Glomerular visceral epithelial cell (primary cell): Measurements from ENCODE around the gene ATIC.

ENCODE experiments used
- DNase-seq: peaks from one replicate; pipeline ENCODE4 v3.0.0-alpha.2; 2016; ENCODE audit errors: extremely low spot score

The ATIC gene

DNA sequence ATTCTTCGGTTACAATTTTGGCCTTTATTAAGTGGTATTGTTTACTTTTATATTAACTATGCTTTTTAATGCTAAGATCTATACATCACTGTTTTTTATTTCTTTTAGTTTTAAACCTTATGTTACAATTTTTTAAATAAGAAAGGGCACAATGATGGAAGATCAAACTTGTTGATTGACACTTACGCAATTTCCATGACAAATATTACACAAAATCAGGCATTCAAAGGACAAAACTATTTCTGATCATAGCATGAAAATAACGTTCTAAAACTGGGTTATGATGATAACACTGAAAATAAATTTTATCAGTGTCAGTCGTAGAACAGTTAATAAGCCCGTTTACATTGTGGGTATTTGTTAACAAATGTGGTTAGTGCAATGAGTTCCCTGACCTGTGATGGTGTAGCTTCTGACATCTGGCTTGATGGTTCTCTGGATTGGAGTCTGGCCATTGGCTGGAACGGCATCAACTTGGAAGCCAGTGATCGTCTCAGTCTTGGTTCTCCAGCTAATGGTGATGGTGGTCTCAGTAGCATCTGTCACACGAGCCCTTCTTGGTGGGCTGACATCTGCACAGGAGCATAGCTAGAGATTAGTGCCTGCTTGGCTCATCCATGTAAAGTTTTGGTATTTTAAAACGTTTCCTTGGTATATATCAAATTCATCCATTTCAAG, 64.4 kb downstream of the ATIC start:
- DNase-seq, result no peak

- no peak for DNase-seq
Observed at GRCh38 chr2:215377283-215377682, 65.4 kb downstream of the ATIC start.

GRCh38 chr2:215378045-215378444, 66.2 kb downstream of the ATIC start:
- no peak for DNase-seq

DNA sequence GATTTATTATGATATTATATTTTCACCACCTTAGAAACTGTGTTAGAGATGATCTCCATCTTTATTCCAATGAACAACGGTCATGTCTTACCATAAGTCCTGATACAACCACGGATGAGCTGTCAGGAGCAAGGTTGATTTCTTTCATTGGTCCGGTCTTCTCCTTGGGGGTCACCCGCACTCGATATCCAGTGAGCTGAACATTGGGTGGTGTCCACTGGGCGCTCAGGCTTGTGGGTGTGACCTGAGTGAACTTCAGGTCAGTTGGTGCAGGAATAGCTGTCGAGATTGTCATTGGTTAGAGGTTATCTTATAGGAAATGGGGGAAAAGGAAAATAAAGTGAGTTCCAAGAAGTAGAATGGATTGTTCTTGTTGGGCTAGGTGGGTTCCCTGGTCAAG, 67.2 kb downstream of the ATIC start:
- no peak for DNase-seq

DNA sequence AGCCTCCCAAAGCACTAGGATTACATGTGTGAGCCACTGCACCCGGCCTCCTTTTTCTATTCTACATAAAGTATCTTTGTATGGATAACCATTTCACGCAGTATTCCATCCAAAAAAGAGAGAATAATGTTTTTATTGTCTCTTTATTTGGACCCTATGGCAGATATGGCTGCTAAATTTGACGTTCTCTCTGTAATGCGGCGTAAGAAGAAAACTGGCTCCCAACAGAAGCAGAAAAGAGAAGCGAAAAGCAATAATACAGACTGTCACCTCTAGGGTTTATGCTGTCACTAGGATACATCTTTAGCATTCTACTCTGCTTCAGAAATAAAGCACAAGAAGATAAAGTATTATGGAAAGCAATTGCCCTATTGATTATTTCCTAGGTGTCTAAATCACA, 68.1 kb downstream of the ATIC start:
- DNase-seq, result no peak

DNA sequence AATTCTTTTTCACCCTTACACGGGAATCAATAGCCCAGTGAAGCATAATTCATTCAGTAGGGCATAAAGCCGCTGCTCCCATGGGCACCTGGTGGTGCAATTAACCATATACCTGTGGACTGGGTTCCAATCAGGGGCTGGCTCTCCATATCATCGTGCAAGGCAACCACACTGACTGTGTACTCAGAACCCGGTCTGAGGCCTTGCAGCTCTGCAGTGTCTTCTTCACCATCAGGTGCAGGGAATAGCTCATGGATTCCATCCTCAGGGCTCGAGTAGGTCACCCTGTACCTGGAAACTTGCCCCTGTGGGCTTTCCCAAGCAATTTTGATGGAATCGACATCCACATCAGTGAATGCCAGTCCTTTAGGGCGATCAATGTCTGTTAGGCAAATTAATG, 68.8 kb downstream of the ATIC start:
- no peak for DNase-seq

DNA sequence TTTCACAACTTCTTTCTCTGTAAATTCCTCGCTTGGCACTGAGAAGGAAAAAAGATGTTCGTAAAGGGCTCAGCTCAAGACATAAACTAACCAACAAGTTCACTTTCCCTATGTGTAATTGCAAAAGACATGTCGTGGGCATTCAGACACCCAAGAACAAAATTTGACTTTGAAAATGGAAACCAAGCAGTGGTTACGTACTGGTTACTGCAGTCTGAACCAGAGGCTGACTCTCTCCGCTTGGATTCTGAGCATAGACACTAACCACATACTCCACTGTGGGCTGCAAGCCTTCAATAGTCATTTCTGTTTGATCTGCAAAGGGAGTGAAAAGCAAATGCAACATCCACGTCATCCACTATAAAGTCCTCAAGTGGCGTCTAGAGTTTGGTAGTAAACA, 70.2 kb downstream of the ATIC start:
- no peak for DNase-seq

DNA sequence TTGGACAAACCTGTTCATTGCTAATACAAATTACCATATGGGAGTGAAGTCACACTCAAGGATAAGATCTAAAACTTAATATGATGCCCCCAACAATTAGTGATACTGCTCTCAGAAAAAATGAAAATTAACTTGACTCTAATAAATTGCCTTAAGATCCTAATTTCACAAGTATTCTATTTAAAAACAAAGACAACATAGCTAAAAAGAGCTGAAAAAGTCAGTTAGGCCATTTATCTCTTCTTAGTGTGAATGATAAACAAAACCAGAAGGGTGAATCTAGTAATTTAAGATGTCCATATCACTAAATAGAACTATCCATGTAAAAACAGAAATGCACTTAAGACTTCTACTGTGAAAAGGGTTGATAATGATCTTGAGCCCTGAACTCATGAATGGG, 70.6 kb downstream of the ATIC start:
- no peak for DNase-seq

GRCh38 chr2:215383652-215384279, 71.9 kb downstream of the ATIC start:
- no peak for DNase-seq

- DNase-seq, result no peak
Observed at GRCh38 chr2:215384710-215385109, 72.9 kb downstream of the ATIC start.

DNA sequence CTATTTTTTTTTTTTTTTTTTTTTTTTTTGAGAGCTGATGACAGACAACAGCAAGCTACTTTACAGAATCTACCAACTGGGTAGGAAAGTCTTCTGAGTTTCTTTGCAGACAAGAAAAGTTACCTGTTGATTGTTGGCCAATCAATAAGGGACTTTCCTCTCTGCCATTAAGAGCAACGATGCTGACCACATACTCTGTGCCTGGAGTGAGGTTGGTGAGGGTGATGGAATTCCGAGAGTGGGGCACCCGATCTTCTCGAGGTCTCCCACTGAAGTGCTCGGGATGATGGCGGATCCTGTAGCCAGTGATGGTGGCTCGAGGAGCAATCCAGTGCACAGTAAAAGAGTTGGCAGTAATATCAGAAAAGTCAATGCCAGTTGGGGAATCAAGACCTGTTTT, 74.7 kb downstream of the ATIC start:
- DNase-seq, result no peak

DNA sequence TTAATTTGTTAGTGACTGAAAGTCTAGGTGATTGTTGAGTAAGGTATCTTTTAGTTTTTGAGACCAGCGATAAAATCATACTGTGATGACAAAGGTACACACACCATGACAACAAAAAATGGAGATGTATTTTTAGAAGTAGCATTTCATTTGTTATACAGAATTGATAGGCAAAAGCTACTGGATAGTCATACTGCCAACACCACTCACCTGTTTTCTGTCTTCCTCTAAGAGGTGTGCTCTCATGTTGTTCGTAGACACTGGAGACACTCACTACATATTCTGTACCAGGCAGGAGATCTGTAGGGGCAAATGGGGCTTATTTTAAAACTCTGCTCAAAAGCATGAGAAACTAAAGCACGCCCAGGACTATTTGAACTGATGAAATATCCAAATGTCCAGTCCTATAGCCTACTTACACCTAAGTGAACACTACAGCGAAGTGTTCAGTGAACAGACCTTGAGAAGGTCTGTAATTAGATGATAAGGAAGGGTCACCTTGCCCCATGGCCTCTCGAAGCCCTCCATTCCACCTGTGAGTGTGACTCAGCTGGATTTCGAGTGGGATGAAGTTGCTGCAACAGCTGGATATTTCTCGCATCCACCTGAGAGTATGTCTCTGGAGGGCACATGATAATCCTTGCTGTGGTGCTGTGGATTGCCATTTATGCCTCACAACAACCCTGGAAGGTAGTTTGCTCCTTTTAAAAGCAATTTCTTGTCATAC, 76.3 kb downstream of the ATIC start:
- DNase-seq, result no peak

- DNase-seq, result no peak
Observed at GRCh38 chr2:215390550-215390913, 78.7 kb downstream of the ATIC start.

GRCh38 chr2:215391531-215391930, 79.7 kb downstream of the ATIC start:
- DNase-seq, result no peak

- DNase-seq, result no peak
Observed at GRCh38 chr2:215392164-215392563, 80.3 kb downstream of the ATIC start.

DNA sequence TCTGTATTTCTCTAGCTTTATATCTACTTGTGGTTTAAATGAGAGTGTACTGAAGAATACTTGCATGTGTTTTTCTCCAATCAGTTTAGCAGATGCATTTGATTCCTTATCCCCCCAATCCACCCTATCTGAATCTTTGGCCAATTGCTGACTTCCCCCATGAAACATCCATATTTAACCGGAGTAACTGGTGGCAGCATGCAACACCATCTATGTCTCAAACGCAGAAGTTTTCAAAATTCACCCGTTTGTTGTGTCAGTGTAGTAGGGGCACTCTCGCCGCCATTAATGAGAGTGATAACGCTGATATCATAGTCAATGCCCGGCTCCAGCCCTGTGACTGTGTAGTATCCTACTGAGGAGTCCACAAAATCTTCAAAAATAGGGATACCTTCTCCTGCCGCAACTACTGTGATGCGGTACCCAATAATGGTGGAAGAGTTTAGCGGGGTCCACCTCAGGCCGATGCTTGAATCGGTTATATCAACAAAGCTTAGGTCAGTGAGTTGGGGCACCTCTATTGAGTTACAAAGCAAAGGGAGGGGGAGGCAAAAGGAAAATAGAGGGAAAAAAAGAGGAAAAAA, 80.9 kb downstream of the ATIC start:
- DNase-seq, result no peak

DNA sequence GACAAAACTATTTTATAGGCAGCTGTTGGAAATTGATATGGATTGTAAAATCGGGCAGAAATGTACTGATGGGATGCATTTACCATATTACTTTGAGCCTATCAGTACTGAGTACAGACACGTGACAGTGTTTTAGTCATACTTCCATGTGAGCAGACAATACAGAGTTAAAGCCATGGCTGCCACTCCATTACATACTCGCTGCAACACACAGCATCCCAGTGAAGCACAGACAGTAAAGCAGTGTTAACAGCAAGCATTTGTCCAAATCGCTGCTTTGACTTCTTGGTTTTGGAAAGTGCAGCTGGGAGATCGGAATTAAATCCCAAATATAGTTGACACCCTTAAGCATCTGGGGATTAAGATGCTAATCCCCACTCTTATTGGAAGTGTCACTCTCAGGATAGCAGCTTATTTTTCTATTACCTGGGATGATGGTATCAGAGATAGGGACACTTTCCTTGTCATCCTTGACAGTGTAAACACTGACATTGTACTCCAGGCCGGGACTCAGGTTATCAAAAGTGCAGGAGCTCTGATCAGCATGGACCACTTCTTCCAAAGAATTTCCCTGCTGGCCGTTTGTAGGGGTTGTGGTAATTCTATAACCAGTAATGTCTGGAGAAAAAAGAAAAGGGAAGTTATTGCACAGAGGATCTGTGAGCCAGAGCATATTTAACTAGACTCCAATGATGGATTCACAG, 82.4 kb downstream of the ATIC start:
- no peak for DNase-seq

GRCh38 chr2:215395687-215396460, 84.0 kb downstream of the ATIC start:
- no peak for DNase-seq

- DNase-seq, result peak; percentile 41
Observed at GRCh38 chr2:215396595-215397313, 84.9 kb downstream of the ATIC start.

- DNase-seq, result no peak
Observed at GRCh38 chr2:215397632-215398341, 85.9 kb downstream of the ATIC start.
